Mesendoderm (in vitro differentiated cells): ENCODE measurements around the gene ZNF689. TPM values are rescaled to one million over a fixed set of nuclear protein-coding genes. Genes with fewer than 3 reads are reported as not detected.

ENCODE experiments used
- DNase-seq: peaks from one replicate; pipeline ENCODE4 v3.0.0; 2013
- H2AK5ac ChIP-seq: 2 replicates; pipeline ENCODE4 v1.6.1; 2013; ENCODE audit warnings: low read length, inconsistent platforms
- H2BK120ac ChIP-seq: 2 replicates; pipeline ENCODE4 v1.6.1; 2013; ENCODE audit warnings: low read depth, mild to moderate bottlenecking, low read length, moderate library complexity, mixed read lengths
- H2BK15ac ChIP-seq: replicated peaks from 2 replicates; pipeline ENCODE4 v1.6.1; 2013; ENCODE audit warnings: low read depth, mild to moderate bottlenecking, moderate library complexity
- H2BK5ac ChIP-seq: 2 replicates; pipeline ENCODE4 v1.6.1; 2013; ENCODE audit warnings: low read length, inconsistent platforms
- H3K18ac ChIP-seq: 2 replicates; pipeline ENCODE4 v1.6.1; 2013; ENCODE audit warnings: mild to moderate bottlenecking, low read length, mixed read lengths
- H3K23ac ChIP-seq: one replicate; pipeline ENCODE4 v1.6.1; 2013; ENCODE audit warnings: low read length
- H3K27ac ChIP-seq: 2 replicates; pipeline ENCODE4 v1.5.1; 2013; ENCODE audit warnings: low read depth, mild to moderate bottlenecking, inconsistent platforms, low read length, moderate library complexity
- H3K27me3 ChIP-seq: 2 replicates; pipeline ENCODE4 v1.6.1; 2013; ENCODE audit warnings: low read length, control low read depth, mild to moderate bottlenecking, inconsistent platforms; ENCODE audit not compliant: insufficient read depth, poor library complexity
- H3K36me3 ChIP-seq: 2 replicates; pipeline ENCODE4 v1.6.1; 2013; ENCODE audit warnings: low read length, inconsistent platforms; ENCODE audit not compliant: control insufficient read depth, insufficient read depth
- H3K4ac ChIP-seq: one replicate; pipeline ENCODE4 v1.6.1; 2013; ENCODE audit warnings: low read depth, mild to moderate bottlenecking, low read length, moderate library complexity
- H3K4me1 ChIP-seq: 2 replicates; pipeline ENCODE4 v1.6.1; 2013; ENCODE audit warnings: low read depth, low read length, inconsistent platforms; ENCODE audit not compliant: control insufficient read depth
- H3K4me2 ChIP-seq: 2 replicates; pipeline ENCODE4 v1.6.1; 2013; ENCODE audit warnings: low read length
- H3K4me3 ChIP-seq: 2 replicates; pipeline ENCODE4 v1.5.1; 2013; ENCODE audit warnings: mild to moderate bottlenecking, low read length
- H3K56ac ChIP-seq: one replicate; pipeline ENCODE4 v1.6.1; 2013; ENCODE audit warnings: low read length
- H3K79me1 ChIP-seq: 2 replicates; pipeline ENCODE4 v1.6.1; 2013; ENCODE audit warnings: low read length, inconsistent platforms
- H3K79me2 ChIP-seq: 2 replicates; pipeline ENCODE4 v1.6.1; 2013; ENCODE audit warnings: mild to moderate bottlenecking, low read length; ENCODE audit not compliant: control insufficient read depth, insufficient read depth
- H3K9ac ChIP-seq: 2 replicates; pipeline ENCODE4 v1.6.1; 2013; ENCODE audit warnings: low read length, inconsistent platforms
- H4K5ac ChIP-seq: one replicate; pipeline ENCODE4 v1.6.1; 2013; ENCODE audit warnings: low read length
- H4K8ac ChIP-seq: one replicate; pipeline ENCODE4 v1.6.1; 2013; ENCODE audit warnings: low read depth, mild to moderate bottlenecking, control low read depth, low read length, moderate library complexity
- WGBS: extraction: QIAGEN DNeasy Blood & Tissue Kit; methylation state at CpG from one replicate; pipeline ENCODE4 v1.1.7; 2013; ENCODE audit warnings: low lambda C conversion rate, missing lambda C conversion rate; ENCODE audit not compliant: insufficient coverage; ENCODE audit errors: extremely low coverage; 5-methylcytosine and 5-hydroxymethylcytosine counted together
- polyA plus RNA-seq, 2 experiments: library from polyadenylated mRNA; stranded (reverse); fragments of 200-250 nt; gene quantifications; one replicate each; pipeline ENCODE4 v1.2.3, GENCODE V29; 2013

The ZNF689 gene
- 14.7 TPM for polyA plus RNA-seq (2013, experiment 1 of 2)
- polyA plus RNA-seq (2013, experiment 2 of 2): 14.9 TPM

GRCh38 chr16:30609926-30610839, at the start of gene ZNF689:
TSS of gene ZNF689 (minus strand) at chr16:30610389. CDS start at chr16:30610041, 348 bp downstream.
- Histone ChIP-seq H3K18ac (peak within 1 kb of the TSS; percentile 85), H3K27ac (peak within 1 kb of the TSS; percentile 52), H3K36me3 (no peaks in the 10 kb centered on the region), H3K27me3 (no peaks in the 10 kb centered on the region), H3K4me2 (peak within 1 kb of the TSS; percentile 16), H3K9ac (peak within 1 kb of the TSS; percentile 97), H2BK15ac (no peak within 1 kb of the TSS), H2BK5ac (peak within 1 kb of the TSS; percentile 16), H3K4me3 (peak within 1 kb of the TSS; percentile 87), H3K56ac (peak within 1 kb of the TSS; percentile 97), H3K79me2 (no peaks in the 10 kb centered on the region), H3K4ac (peak within 1 kb of the TSS; percentile 94), H2BK120ac (no peak within 1 kb of the TSS), H3K4me1 (peaks cover 1% of the 10 kb centered on the region), H2AK5ac (no peak within 1 kb of the TSS), H3K23ac (no peak within 1 kb of the TSS), H3K79me1 (peaks cover 1% of the 10 kb centered on the region), H4K5ac (no peak within 1 kb of the TSS), H4K8ac (peak within 1 kb of the TSS; percentile 95)
- DNase-seq: peak; percentile 100
- WGBS: no CpG with 5 or more reads among the region's 63 CpGs

- peaks cover 7% of the 10 kb centered on the region for H3K79me1 ChIP-seq
- peak; percentile 98 for DNase-seq
- peak overlapping the region; percentile 59 for H3K4me2 ChIP-seq
- peak overlapping the region; percentile 89 for H3K9ac ChIP-seq
- peak overlapping the region; percentile 90 for H3K18ac ChIP-seq
- no peaks in the 10 kb centered on the region for H3K79me2 ChIP-seq
- H3K4ac ChIP-seq: peak overlapping the region; percentile 50
- H3K4me1 ChIP-seq: peaks cover 3% of the 10 kb centered on the region
- peak overlapping the region; percentile 80 for H3K23ac ChIP-seq
- no peaks in the 10 kb centered on the region for H3K27me3 ChIP-seq
- WGBS: no CpG with 5 or more reads among the region's 64 CpGs
- no peak overlapping the region for H2BK15ac ChIP-seq
- no peak overlapping the region for H2BK5ac ChIP-seq
- H3K4me3 ChIP-seq: peak overlapping the region; percentile 82
- H2BK120ac ChIP-seq: no peak overlapping the region
- H3K36me3 ChIP-seq: peaks cover 10% of the 10 kb centered on the region
- H4K5ac ChIP-seq: no peak overlapping the region
- no peak overlapping the region for H2AK5ac ChIP-seq
- no peak overlapping the region for H4K8ac ChIP-seq
- peak overlapping the region; percentile 67 for H3K27ac ChIP-seq
- H3K56ac ChIP-seq: peak overlapping the region; percentile 99
These were observed 48.7 kb upstream of the ZNF689 start for GRCh38 chr16:30658731-30659506.

GRCh38 chr16:30657866-30658730, 47.9 kb upstream of the ZNF689 start, which contains the start of gene FBRS:
TSS of gene FBRS (plus strand) at chr16:30658431. CDS start at chr16:30659519, 1,088 bp downstream.
- peak within 1 kb of the TSS; percentile 67 for H3K27ac ChIP-seq
- peaks cover 7% of the 10 kb centered on the region for H3K79me1 ChIP-seq
- peak within 1 kb of the TSS; percentile 80 for H3K23ac ChIP-seq
- peak within 1 kb of the TSS; percentile 69 for H3K4me2 ChIP-seq
- H2AK5ac ChIP-seq: no peak within 1 kb of the TSS
- H4K5ac ChIP-seq: no peak within 1 kb of the TSS
- H2BK5ac ChIP-seq: peak within 1 kb of the TSS; percentile 92
- H2BK120ac ChIP-seq: no peak within 1 kb of the TSS
- peak within 1 kb of the TSS; percentile 98 for H3K9ac ChIP-seq
- H3K4ac ChIP-seq: peak within 1 kb of the TSS; percentile 50
- peak within 1 kb of the TSS; percentile 93 for H3K4me3 ChIP-seq
- H3K27me3 ChIP-seq: no peaks in the 10 kb centered on the region
- no peaks in the 10 kb centered on the region for H3K79me2 ChIP-seq
- H3K4me1 ChIP-seq: peaks cover 3% of the 10 kb centered on the region
- H4K8ac ChIP-seq: no peak within 1 kb of the TSS
- no CpG with 5 or more reads among the region's 86 CpGs for WGBS
- peak within 1 kb of the TSS; percentile 99 for H3K56ac ChIP-seq
- H3K18ac ChIP-seq: peak within 1 kb of the TSS; percentile 90
- H2BK15ac ChIP-seq: no peak within 1 kb of the TSS
- peak; percentile 100 for DNase-seq
- H3K36me3 ChIP-seq: peaks cover 6% of the 10 kb centered on the region

GRCh38 chr16:30656974-30657865, 47.0 kb upstream of the ZNF689 start:
- H3K18ac ChIP-seq: peak overlapping the region; percentile 32
- peak overlapping the region; percentile 90 for H3K56ac ChIP-seq
- no peak overlapping the region for H3K23ac ChIP-seq
- peak overlapping the region; percentile 69 for H3K4me2 ChIP-seq
- H4K8ac ChIP-seq: no peak overlapping the region
- H3K4me3 ChIP-seq: peak overlapping the region; percentile 20
- H4K5ac ChIP-seq: no peak overlapping the region
- H2BK5ac ChIP-seq: no peak overlapping the region
- DNase-seq: no peak
- no CpG with 5 or more reads among the region's 32 CpGs for WGBS
- H3K27ac ChIP-seq: no peak overlapping the region
- peaks cover 7% of the 10 kb centered on the region for H3K79me1 ChIP-seq
- H3K79me2 ChIP-seq: no peaks in the 10 kb centered on the region
- no peak overlapping the region for H2AK5ac ChIP-seq
- H3K4me1 ChIP-seq: peaks cover 3% of the 10 kb centered on the region
- H3K36me3 ChIP-seq: peaks cover 2% of the 10 kb centered on the region
- no peak overlapping the region for H3K4ac ChIP-seq
- no peak overlapping the region for H2BK15ac ChIP-seq
- peak overlapping the region; percentile 57 for H3K9ac ChIP-seq
- no peak overlapping the region for H2BK120ac ChIP-seq
- no peaks in the 10 kb centered on the region for H3K27me3 ChIP-seq
